Measurements from ENCODE around the gene ADGRL2. TPM values are rescaled to one million over a fixed set of nuclear protein-coding genes. Genes with fewer than 3 reads are reported as not detected.

The ADGRL2 gene
- total RNA-seq, 1 donor from 2014 or later = not detected

DNA sequence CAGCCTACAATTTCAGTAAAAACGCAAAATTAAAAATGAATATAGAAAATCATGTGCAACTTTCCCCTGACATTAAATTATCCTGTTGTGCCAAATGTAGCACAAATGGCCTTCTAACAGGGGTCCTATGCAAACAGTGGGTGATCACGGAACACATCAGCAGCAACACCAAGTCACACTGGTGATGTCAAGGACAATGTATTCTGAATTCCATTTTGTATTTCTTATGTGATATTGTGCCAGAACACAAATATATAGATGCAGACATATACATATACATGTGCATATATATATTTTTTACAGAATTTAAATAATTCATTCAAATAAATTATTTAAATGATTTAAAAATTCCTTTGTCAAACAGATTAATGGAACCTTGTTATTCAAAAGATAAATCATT, 8.6 kb upstream of the ADGRL2 start:
- no peak for TF ChIP-seq CTCF (IDR thresholded peaks at IDR 0.05)
- Mint-ChIP-seq H3K27ac (no peak overlapping the region), H3K4me1 (no peaks in the 10 kb centered on the region), H3K36me3 (ENCODE audit: low read depth) (no peaks in the 10 kb centered on the region), H3K27me3 (no peaks in the 10 kb centered on the region), H3K9me3 (no peaks in the 10 kb centered on the region), H3K4me3 (no peak overlapping the region)
- ChIA-PET CTCF (no interaction called here), POLR2A (no interaction called here)
- ATAC-seq (ENCODE audit: low read depth) = no peak
- DNase-seq = no peak
- intact Hi-C loops (cut with micrococcal nuclease) = no loop called here

GRCh38 chr1:81797701-81798100, 3.0 kb upstream of the ADGRL2 start:
- H3K36me3 Mint-ChIP-seq (ENCODE audit: low read depth) = no peaks in the 10 kb centered on the region
- POLR2A ChIA-PET = no interaction called here
- intact Hi-C loops (cut with micrococcal nuclease) = no loop called here
- H3K27me3 Mint-ChIP-seq = peaks cover 18% of the 10 kb centered on the region
- TF ChIP-seq CTCF (IDR thresholded peaks at IDR 0.05) = no peak
- DNase-seq = no peak
- CTCF ChIA-PET = no interaction called here
- peaks cover 11% of the 10 kb centered on the region for H3K4me1 Mint-ChIP-seq
- no peaks in the 10 kb centered on the region for H3K9me3 Mint-ChIP-seq
- ATAC-seq (ENCODE audit: low read depth) = no peak
- H3K27ac Mint-ChIP-seq = no peak overlapping the region
- H3K4me3 Mint-ChIP-seq = no peak overlapping the region

DNA sequence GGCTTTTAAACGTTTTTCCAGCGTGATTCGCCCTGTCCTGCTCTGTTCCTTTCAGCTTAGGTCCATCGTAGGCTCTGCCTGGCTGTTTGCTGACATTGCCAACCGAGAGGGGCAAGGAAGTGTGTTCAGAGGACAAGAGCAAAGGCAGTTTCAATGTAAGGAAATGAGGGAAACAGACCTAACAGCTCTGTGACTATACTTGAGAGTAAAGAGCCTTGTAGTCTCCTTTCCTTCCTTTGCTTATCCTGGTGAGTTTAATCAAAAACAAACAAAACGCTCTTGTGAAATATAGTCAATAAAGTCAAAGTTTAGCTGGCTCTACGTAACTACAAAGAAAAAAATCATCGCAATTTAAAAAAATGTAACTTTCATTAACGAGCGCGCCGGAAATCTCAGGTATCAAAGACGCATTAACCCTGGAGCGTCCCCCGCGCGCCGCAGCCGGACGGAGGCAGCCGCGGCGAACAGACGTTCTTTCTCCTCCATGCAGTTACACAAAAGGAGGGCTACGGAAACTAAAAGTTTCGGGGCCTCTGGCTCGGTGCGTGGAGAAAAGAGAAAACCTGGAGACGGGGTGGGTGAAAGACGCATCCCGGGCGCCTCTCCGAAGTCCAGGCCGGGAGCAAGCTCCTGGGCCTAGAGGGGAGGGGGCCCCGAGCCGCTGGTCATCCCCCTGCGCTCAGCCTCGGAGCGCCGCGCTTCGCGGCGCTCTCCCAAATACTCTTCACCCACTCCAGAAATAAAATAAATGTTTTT, 617 bp upstream of the ADGRL2 start:
- intact Hi-C loops (cut with micrococcal nuclease) = no loop called here
- H3K27ac Mint-ChIP-seq = no peak overlapping the region
- no peak for TF ChIP-seq CTCF (IDR thresholded peaks at IDR 0.05)
- H3K4me3 Mint-ChIP-seq = peak overlapping the region; percentile 11
- H3K36me3 Mint-ChIP-seq (ENCODE audit: low read depth) = no peaks in the 10 kb centered on the region
- no peak for DNase-seq
- CTCF ChIA-PET = no interaction called here
- ATAC-seq (ENCODE audit: low read depth) = no peak
- no peaks in the 10 kb centered on the region for H3K9me3 Mint-ChIP-seq
- H3K4me1 Mint-ChIP-seq = peaks cover 15% of the 10 kb centered on the region
- POLR2A ChIA-PET = no interaction called here
- H3K27me3 Mint-ChIP-seq = peaks cover 32% of the 10 kb centered on the region

DNA sequence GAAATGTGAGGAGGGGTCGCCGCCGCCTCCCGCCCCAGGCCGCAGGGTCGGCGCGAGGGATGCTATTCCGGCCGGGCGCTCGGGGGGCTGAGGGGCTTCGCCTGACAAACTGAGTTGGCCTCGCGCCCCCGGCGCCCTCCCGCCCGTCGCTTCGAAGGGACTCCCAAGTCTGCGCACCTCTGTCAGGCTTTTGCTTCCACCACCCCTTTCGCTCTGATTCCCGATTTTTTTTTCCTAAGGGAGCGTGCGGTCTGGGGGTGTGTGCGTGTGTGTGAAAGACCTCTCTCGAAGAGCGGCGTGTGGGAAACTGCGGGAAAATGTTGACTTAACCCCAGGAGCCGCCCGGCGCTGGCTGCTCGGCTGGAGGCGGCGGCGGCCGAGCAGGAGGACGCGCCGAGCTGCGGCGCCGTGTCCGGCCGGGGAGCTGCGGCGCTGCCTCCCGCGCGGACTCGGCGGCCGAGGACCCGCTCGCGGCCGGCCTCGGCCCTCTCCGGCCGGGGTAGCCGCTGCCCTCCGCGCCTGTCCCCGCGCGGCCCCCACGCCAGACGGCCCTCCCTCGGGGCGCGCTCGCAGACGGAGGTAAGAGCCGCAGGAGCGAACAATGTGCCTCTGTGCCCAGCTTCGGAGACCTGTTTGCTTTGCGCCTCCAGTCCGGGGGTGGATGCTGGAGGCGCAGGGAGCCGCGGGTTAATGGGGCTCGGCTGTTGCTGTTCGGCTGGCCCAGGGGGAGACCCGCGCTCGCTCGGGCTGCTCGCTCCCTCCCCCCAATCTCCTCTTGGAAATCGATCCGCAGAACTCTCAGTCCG, 1.1 kb downstream of the ADGRL2 start:
- H3K4me3 Mint-ChIP-seq = no peak overlapping the region
- no peak for TF ChIP-seq CTCF (IDR thresholded peaks at IDR 0.05)
- no peaks in the 10 kb centered on the region for H3K9me3 Mint-ChIP-seq
- CTCF ChIA-PET = no interaction called here
- no peak overlapping the region for H3K27ac Mint-ChIP-seq
- POLR2A ChIA-PET = no interaction called here
- no peak for DNase-seq
- peaks cover 15% of the 10 kb centered on the region for H3K4me1 Mint-ChIP-seq
- intact Hi-C loops (cut with micrococcal nuclease) = no loop called here
- H3K36me3 Mint-ChIP-seq (ENCODE audit: low read depth) = no peaks in the 10 kb centered on the region
- no peak for ATAC-seq (ENCODE audit: low read depth)
- H3K27me3 Mint-ChIP-seq = peaks cover 39% of the 10 kb centered on the region

DNA sequence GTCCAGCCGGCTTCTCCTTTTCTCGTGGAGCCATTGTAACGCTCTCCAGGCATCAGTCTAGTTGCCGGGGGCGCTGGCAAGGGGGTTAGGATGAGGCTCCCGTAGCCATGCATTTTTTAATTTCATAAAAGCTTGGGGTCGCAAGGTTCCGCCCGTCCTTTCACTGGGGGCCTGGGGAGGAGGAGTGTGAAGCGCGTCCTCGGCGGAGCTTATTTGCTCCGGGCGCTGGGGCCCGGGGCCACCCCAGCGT, 1.6 kb downstream of the ADGRL2 start:
- Mint-ChIP-seq H3K36me3 (ENCODE audit: low read depth) (no peaks in the 10 kb centered on the region), H3K27ac (no peak overlapping the region), H3K4me3 (no peak overlapping the region), H3K4me1 (peaks cover 15% of the 10 kb centered on the region), H3K27me3 (peaks cover 39% of the 10 kb centered on the region), H3K9me3 (no peaks in the 10 kb centered on the region)
- intact Hi-C loops (cut with micrococcal nuclease) = no loop called here
- no peak for DNase-seq
- no peak for ATAC-seq (ENCODE audit: low read depth)
- POLR2A ChIA-PET = no interaction called here
- TF ChIP-seq CTCF (IDR thresholded peaks at IDR 0.05) = no peak
- CTCF ChIA-PET = no interaction called here

Data from activated B cell treated with CpG ODN at 0.5 μM for 24 hours (primary cell).